ENCODE data around the gene PTPRE.

Gene PTPRE

GRCh38 chr10:127962205-127962604 lies 55.3 kb downstream of the PTPRE start:
- no peak for DNase-seq

- DNase-seq: no peak
Measured at GRCh38 chr10:127963136-127963535, 56.2 kb downstream of the PTPRE start.

DNA sequence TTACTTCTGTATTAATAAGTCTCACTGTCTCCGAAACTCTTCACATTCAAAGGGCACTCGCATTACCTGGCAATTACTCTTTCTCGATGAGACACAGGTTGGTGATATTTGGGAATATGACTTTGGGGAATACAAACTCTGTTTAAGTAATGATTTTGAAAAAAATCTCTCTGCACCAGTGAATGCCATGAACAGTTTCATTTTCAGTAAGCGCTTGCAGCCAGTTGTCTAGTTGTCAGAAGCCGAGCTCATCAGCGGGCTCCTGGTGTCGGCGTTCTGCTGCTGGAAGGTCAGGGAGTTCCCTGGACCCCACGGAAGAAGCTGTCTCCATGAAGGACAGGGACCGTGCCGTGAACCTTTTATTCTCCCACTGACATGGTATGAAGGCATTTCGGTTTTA lies 57.7 kb downstream of the PTPRE start:
- DNase-seq: no peak

GRCh38 chr10:127966875-127967274 lies 60.0 kb downstream of the PTPRE start:
- no peak for DNase-seq

- no peak for DNase-seq
Measured at GRCh38 chr10:127968027-127968441, 61.1 kb downstream of the PTPRE start.

DNA sequence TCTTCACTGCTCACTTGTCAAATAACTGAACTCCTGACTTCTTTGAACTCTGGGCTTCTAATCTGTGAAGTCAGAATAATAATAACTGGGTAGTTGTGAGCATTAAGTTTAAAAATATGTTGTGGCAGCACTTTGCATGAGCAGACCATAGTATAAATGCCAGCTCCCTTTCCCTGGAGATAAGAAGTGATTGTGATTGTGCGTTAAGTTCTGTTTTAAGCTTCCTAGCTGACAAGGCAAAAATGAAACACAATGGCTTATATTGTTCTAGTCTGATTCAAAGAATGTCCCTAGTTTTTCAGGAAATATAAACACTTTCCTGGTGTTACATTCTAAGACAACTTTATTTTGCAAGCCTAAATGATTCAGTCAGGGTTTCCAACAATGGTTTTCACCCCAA lies 61.8 kb downstream of the PTPRE start:
- no peak for DNase-seq

- DNase-seq: no peak
Measured at GRCh38 chr10:127971101-127971946, 64.4 kb downstream of the PTPRE start.

DNA sequence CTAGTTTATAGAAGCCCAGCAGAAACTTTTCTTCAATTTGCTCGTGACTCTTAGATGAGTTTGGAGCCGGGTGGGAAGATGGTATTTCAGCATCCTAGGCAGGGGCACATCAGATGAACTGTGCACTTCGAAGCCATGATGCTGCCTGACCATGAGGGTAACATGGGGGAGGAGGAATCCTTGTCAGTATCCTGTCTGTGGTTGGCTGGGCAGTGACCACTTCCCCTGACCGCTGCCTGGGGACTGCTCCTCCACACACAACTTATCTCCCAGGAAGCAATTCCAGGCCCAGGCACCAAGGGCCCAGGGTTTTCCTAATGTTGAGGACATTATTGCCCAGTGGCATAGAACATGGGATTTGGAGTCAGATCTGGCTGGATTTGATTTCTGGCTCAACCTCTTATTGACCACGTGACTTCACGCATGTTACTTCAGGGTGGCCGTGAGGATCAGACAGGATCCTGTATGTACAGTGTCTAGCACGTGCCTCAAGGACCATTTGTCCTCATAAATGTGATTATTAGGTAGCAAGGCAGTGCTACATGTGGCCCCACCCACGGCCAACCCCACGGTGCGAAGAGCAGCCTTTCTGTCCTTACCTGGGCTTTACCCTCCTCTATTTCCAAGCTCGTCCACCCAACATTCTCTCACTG lies 65.2 kb downstream of the PTPRE start:
- DNase-seq: no peak

DNA sequence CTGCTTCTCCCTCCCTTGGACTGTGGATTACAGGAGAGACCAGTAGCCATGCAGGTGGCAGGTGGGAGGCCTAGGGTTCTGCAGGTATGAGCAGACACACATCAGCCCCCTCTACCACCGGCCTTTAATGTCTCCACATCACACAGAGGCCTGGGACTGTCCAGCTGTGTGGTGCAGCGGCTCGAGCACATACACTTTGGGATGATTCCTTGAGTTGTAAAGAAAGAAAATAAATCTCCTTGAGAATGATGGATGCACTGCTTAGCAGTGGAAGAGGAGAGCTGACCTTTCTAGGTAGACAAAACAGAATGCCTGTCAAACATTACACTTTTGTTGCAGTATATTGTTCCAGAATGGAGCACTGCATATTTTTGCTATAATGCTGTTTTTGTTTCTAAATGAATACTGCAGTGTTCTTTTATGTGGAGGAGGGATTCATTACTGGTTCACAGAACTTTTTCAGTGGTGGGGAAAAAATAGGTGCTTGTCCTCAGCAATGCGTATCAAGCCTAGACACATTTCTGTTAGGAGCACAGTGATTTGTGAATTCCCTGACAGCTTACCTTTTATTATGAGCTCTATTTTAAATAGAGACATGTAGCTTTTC lies 66.0 kb downstream of the PTPRE start:
- no peak for DNase-seq

DNA sequence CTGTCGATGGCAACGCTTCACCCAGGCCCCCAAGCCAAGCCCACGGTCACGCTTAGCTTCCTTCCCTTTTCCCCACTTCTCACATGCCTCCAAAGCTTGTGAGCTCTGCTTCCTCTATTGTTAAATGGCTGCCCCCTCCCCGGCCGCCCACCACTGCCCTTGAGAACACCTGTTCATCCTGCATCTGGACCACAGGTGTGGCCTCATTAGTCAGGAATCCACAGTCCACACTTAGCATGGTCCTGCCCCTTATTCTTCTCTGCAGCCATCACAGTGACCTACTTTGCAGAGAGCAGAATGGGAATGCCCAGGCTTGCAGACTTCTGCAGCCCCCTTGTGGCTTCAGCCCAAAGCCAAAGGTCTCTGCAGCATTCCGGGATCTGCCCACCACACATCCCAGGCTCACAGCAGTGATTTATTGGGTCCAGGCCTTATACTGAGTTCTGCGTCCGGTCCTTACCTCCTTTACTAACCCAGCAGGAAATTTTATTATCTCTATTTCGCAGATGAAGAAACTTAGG lies 66.9 kb downstream of the PTPRE start:
- DNase-seq: no peak

GRCh38 chr10:127974911-127975310 lies 68.0 kb downstream of the PTPRE start:
- DNase-seq: no peak

DNA sequence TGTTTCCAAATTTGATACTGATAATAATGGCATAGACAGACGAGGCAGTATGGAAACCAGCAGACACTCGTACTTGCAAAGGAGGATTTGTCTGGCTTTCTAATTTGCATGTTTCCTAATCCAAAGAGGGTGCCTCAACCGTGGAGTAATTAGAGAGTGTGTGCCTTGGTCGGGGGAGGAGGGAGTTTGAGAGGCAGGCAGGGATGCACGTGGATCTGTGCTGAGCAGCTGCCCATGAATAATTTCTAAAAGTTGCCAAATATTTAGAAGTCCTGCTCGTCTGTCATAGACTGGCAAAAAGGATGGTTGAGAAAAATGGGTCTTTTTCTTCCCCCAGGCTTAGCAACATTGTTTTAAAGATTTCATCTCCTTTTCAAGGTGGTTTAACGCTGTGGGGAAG lies 69.4 kb downstream of the PTPRE start:
- DNase-seq: no peak

- DNase-seq: no peak
Measured at GRCh38 chr10:127976701-127977356, 69.9 kb downstream of the PTPRE start.

DNA sequence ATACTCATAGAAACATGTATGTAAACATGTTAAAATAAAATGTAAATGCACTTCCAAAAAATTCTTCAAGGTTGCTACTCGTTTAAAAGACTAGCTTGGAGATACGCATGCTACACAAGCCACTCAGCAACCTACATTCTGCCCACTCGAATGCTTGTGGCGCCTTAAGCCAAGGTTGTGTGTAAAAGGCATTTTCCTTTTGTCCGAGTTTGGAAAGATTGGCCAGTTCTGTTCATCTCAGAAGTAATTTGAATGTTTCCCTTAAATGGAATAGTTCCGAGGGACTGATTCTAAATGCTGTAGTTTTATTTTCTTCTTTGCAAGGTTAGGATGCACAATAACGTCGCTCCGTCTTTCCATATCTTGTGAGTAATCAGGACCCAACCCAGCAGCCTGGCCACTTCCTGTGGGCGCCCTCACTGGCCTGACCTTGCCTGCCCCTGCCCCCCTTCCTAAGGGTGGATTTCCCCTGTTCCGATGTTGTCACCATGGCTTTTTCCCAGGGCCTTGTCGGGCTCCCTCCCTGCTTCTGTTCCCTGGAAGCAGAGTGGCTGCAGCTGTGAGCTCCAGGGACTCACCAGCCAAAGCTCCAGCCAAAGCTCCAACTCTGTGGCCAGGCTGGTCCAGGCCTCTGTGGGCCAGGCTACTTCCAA lies 70.6 kb downstream of the PTPRE start:
- no peak for DNase-seq

- DNase-seq: no peak
Measured at GRCh38 chr10:127978481-127978880, 71.6 kb downstream of the PTPRE start.

DNA sequence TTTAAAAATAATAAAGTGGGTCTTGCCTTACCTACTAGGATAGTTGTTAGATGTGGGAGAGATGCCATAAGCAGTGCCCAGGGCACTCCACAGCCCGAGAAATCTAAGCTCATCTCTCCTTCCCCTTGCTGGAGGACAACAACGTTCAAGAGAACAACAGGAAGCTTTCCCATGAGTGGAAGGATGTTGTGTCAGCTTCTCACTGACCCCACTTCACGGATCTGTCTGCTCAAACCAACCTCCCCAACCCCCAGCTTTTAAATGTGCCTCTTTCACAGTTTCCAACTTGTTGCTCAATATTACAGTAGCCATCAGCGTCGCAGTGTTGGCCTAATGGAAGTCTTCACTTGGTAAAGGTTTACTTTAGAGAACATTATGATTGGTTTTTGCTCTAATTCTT lies 72.1 kb downstream of the PTPRE start:
- no peak for DNase-seq

GRCh38 chr10:127979566-127979965 lies 72.7 kb downstream of the PTPRE start:
- DNase-seq: no peak

- no peak for DNase-seq
Measured at GRCh38 chr10:127980898-127981297, 74.0 kb downstream of the PTPRE start.

- DNase-seq: no peak
Measured at GRCh38 chr10:127982601-127983000, 75.7 kb downstream of the PTPRE start.

DNA sequence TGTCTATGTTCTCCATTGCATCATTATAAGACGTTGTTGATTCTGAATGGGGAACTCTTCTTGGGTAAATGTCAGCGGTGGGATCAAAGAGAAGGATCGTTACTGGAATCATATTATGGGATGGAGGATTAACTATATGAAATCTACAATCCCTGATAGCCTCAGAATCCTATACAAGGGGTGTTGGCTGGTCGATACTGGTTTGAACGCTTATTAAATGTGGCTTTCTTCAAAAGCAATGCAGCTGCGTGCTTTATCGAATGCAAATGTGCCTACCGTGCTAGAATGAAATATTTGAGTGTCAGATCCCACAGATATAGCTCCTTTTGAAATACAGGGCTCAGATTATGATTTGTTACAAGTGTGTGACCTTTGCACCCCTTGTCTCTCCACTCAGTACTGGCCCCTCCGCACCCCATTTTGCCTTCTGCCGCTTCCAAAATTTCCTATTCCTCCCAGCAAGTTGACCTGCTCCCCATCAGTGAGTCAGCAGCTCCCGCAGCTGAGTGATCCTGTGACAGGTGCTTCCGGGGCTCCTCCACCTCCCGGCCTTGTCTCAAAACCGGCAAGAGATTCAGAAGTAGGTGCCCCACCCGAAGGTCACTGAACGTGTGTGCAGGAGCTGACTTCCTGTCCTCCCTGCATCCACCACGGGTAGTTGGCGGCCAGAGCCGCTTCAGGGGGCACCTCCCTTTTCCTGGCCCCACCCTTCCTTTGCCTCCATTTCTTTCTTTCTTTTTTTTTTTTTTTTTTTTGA lies 76.6 kb downstream of the PTPRE start:
- DNase-seq: no peak

DNA sequence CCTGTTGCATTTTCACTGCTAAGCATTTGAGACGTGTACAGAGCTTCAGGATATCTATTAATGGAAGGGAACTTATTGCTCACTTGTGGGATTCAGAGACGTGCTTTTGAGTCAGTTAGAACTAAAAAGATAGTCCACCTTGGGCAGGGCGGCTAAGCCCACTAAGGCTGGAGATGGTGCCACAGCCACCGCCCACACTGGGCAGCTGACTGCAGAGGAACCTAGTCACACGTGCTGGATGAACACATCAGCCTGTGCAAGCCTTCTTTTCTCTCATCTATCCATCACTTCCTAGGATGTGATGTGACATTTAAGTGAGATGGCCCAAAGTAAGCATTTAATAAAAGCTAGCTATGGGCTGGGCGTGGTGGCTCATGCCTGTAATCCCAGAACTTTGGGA lies 78.0 kb downstream of the PTPRE start:
- DNase-seq: no peak
